CD4-positive, alpha-beta T cell (primary cell): ENCODE results near the gene ZSCAN18. TPM values are rescaled to one million over a fixed set of nuclear protein-coding genes. Genes with fewer than 3 reads are reported as not detected.

ENCODE experiments used
- ATAC-seq: fragments of 200-7000 bp; cut with Tn5 transposase; one replicate; pipeline ENCODE4 v1.10.0; 2022; ENCODE audit warnings: mild to moderate bottlenecking; ENCODE audit not compliant: poor library complexity
- CTCF ChIA-PET: fragments of 350-600 bp; sonication (Branson Sonifier 250); formaldehyde crosslinking; loops from one replicate; lab custom pipeline; 2021; ENCODE audit warnings: antibody characterized with exemption, inconsistent platforms; lab: Charles Lee
- POLR2A ChIA-PET: fragments of 350-600 bp; sonication (Branson Sonifier 250); formaldehyde crosslinking; loops from one replicate; lab custom pipeline; 2021; ENCODE audit warnings: antibody characterized with exemption, inconsistent platforms; lab: Charles Lee
- DNase-seq, 14 experiments: peaks; one replicate each; pipeline ENCODE4 v3.0.0-alpha.2; 2013 to 2020; ENCODE audit warnings: mixed read lengths in 2 of 14
- H3K27ac ChIP-seq, 2 donors: one replicate each; pipeline versions ENCODE4 v1.5.1 to v1.7.0; 2013; ENCODE audit warnings: low read length in 2 of 2, low read depth in 1 of 2, mild to moderate bottlenecking in 1 of 2
- H3K27me3 ChIP-seq, 2 experiments: 1 replicate in 1 of 2; 2 replicates in 1 of 2; pipeline versions ENCODE4 v1.6.1 to v1.7.0; 2013; ENCODE audit warnings: low read length in 2 of 2, control low read depth in 1 of 2, mild to moderate bottlenecking in 1 of 2, moderate library complexity in 1 of 2; ENCODE audit not compliant: insufficient read depth in 2 of 2, control insufficient read depth in 1 of 2
- H3K36me3 ChIP-seq: one replicate; pipeline ENCODE4 v1.6.1; 2013; ENCODE audit warnings: low read length, control low read depth; ENCODE audit not compliant: insufficient read depth
- H3K4me1 ChIP-seq: one replicate; pipeline ENCODE4 v1.6.1; 2013; ENCODE audit warnings: low read length, control low read depth; ENCODE audit not compliant: insufficient read depth
- H3K4me3 ChIP-seq: one replicate; pipeline ENCODE4 v1.5.1; 2013; ENCODE audit warnings: mild to moderate bottlenecking, low read length, moderate library complexity
- H3K9me3 ChIP-seq, 2 experiments: 1 replicate in 1 of 2; 2 replicates in 1 of 2; pipeline versions ENCODE4 v1.6.1 to v1.7.0; 2013; ENCODE audit warnings: low read length in 2 of 2, mild to moderate bottlenecking in 2 of 2, control low read depth in 1 of 2, moderate library complexity in 1 of 2; ENCODE audit not compliant: control insufficient read depth in 1 of 2, insufficient read depth in 1 of 2
- H3K27ac Mint-ChIP-seq: one replicate; pipeline ENCODE4 v1.8.0; 2020; ENCODE audit warnings: mixed read lengths
- H3K27me3 Mint-ChIP-seq: one replicate; pipeline ENCODE4 v1.8.0; 2021; ENCODE audit warnings: mixed read lengths
- H3K36me3 Mint-ChIP-seq: one replicate; pipeline ENCODE4 v1.8.0; 2021; ENCODE audit warnings: low read depth, mixed read lengths
- H3K4me1 Mint-ChIP-seq: one replicate; pipeline ENCODE4 v1.8.0; 2021; ENCODE audit warnings: low read depth, mixed read lengths
- H3K4me3 Mint-ChIP-seq: one replicate; pipeline ENCODE4 v1.8.0; 2020; ENCODE audit warnings: mild to moderate bottlenecking, mixed read lengths
- H3K9me3 Mint-ChIP-seq: one replicate; pipeline ENCODE4 v1.8.0; 2020; ENCODE audit warnings: mixed read lengths
- intact Hi-C, 2 experiments: fragments of 100-400 bp; cut with DNase I in 1 of 2; cut with micrococcal nuclease in 1 of 2; formaldehyde crosslinking; loops; one replicate each; pipeline versions ENCODE4 v1.15.1 to v1.9.0; 2023 to 2025; cut with DNase I, micrococcal nuclease
- total RNA-seq, 174 experiments: library from RNA in 2 of 174; stranded (reverse) in 2 of 174; gene quantifications; one replicate each; pipeline ENCODE4 v1.2.3 and lab custom pipeline; 2021 to 2026
- TF ChIP-seq, protein P1 (sequence below): fragments of 200-600 bp; IDR thresholded peaks from one replicate; pipeline ENCODE4 v1.8.0; 2022; ENCODE audit warnings: antibody characterized with exemption, mild to moderate bottlenecking

Gene ZSCAN18
- total RNA-seq, 2 experiments from 2014 or later, result 57.1 to 58.8 TPM

DNA sequence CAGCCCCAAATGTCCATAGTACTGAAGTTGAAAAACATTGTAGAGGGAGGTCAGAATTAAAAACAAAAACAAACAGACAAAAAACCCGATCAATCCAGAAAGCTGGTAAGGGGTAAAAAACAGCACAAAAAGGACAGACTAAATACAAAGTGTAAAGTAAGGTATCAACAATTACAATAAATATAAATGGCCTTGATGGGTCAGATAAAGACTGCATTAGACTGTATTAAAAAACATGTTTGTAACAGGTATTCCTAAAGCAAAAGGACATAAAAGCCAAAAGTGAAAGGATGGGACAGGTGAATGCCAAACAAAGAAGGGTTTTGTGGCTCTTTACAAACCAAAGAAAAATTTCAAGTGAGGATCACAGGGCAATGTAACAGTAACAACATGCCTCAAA lies 36.2 kb upstream of the ZSCAN18 start:
- TF ChIP-seq, protein P1, sequence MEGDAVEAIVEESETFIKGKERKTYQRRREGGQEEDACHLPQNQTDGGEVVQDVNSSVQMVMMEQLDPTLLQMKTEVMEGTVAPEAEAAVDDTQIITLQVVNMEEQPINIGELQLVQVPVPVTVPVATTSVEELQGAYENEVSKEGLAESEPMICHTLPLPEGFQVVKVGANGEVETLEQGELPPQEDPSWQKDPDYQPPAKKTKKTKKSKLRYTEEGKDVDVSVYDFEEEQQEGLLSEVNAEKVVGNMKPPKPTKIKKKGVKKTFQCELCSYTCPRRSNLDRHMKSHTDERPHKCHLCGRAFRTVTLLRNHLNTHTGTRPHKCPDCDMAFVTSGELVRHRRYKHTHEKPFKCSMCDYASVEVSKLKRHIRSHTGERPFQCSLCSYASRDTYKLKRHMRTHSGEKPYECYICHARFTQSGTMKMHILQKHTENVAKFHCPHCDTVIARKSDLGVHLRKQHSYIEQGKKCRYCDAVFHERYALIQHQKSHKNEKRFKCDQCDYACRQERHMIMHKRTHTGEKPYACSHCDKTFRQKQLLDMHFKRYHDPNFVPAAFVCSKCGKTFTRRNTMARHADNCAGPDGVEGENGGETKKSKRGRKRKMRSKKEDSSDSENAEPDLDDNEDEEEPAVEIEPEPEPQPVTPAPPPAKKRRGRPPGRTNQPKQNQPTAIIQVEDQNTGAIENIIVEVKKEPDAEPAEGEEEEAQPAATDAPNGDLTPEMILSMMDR, result no peak
- intact Hi-C loops, result no loop called here

DNA sequence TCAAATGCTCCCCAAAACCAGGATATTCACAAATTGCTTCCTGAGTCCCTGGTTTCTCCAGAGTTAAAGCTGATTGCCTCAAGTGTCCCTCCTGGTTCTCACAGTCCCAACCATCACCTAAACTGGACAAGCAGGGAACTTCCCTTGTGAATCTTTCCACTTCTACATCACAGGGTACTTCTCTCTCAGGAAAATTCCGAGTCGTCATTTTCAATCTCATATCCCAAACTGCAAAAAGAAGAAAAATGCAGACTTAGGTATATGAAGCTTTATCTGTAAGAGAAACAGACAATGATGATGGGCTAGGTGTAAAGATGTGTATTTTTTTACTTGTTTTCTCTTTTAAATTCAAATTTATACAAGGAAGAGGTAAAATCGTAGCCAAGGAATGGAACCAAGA lies 31.3 kb upstream of the ZSCAN18 start:
- ChIA-PET CTCF (interaction anchor here (0.7 kb wide), 1 partner anchor 466 kb away, joined by 4 read pairs; no protein-coding TSS in a partner anchor), POLR2A (no interaction called here)
- H3K27ac Mint-ChIP-seq, result no peak overlapping the region
- Histone ChIP-seq H3K4me1 (no peaks in the 10 kb centered on the region), H3K36me3 (peaks cover 54% of the 10 kb centered on the region), H3K27me3 (no peaks in the 10 kb centered on the region), H3K9me3 (peaks cover 85 to 97% of the 10 kb centered on the region in 2 experiments), H3K4me3 (no peak overlapping the region), H3K27ac (no peak overlapping the region)
- ATAC-seq (no peak), DNase-seq (no peak)
- no peaks in the 10 kb centered on the region for H3K27me3 Mint-ChIP-seq
- peaks cover 95% of the 10 kb centered on the region for H3K36me3 Mint-ChIP-seq
- H3K9me3 Mint-ChIP-seq, result peaks cover 9% of the 10 kb centered on the region
- intact Hi-C loops, result no loop called here
- no peak overlapping the region for H3K4me3 Mint-ChIP-seq
- TF ChIP-seq, protein P1, result no peak
- no peaks in the 10 kb centered on the region for H3K4me1 Mint-ChIP-seq

More for the DNA sequence above, 36.2 kb upstream of the ZSCAN18 start:
- peaks cover 99% of the 10 kb centered on the region for H3K36me3 Mint-ChIP-seq
- H3K9me3 Mint-ChIP-seq, result peaks cover 11% of the 10 kb centered on the region
- peaks cover 79% of the 10 kb centered on the region for H3K36me3 ChIP-seq
- H3K4me3 ChIP-seq, result no peak overlapping the region
- H3K27me3 Mint-ChIP-seq, result no peaks in the 10 kb centered on the region
- H3K9me3 ChIP-seq, result peaks cover 86 to 96% of the 10 kb centered on the region in 2 experiments
- CTCF ChIA-PET, result no interaction called here
- no peak overlapping the region for H3K27ac Mint-ChIP-seq
- H3K27ac ChIP-seq, result no peak overlapping the region
- ATAC-seq, result no peak
- no peaks in the 10 kb centered on the region for H3K27me3 ChIP-seq
- no peak overlapping the region for H3K4me3 Mint-ChIP-seq
- no peaks in the 10 kb centered on the region for H3K4me1 Mint-ChIP-seq
- H3K4me1 ChIP-seq, result no peaks in the 10 kb centered on the region
- DNase-seq, result no peak
- POLR2A ChIA-PET, result no interaction called here

DNA sequence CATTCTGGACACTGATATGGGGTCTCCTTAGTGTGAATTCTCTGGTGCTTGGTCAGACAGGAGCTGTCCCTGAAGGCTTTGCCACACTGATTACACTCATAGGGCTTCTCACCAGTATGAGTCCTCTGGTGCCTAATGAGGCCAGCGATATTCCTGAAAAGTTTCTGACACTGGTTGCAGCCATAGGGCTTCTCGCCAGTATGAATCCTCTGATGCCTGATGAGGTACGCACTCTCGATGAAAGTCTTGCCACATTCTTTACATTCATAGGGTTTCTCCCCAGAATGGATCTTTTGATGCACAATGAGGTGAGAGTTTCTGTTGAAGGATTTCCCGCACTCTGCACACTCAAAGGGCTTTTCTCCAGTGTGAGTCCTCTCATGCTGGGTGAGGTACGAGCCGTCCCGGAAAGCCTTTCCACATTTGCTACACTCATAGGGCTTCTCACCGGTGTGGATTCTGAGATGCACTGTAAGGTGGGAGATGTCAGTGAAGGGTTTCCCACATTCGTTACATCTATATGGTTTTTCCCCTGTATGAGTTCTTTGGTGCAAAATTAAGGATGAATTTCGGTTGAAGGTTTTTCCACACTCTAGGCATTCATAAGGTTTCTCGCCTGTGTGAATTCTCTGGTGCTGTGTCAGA lies 30.1 kb upstream of the ZSCAN18 start:
- TF ChIP-seq, protein P1, result no peak
- H3K9me3 Mint-ChIP-seq, result peaks cover 12% of the 10 kb centered on the region
- no peak overlapping the region for H3K4me3 Mint-ChIP-seq
- H3K27me3 ChIP-seq, result no peaks in the 10 kb centered on the region
- H3K9me3 ChIP-seq, result peaks cover 86 to 97% of the 10 kb centered on the region in 2 experiments
- ATAC-seq, result no peak
- intact Hi-C loops, result no loop called here
- peaks cover 44% of the 10 kb centered on the region for H3K36me3 ChIP-seq
- CTCF ChIA-PET, result no interaction called here
- POLR2A ChIA-PET, result no interaction called here
- H3K27ac Mint-ChIP-seq, result no peak overlapping the region
- H3K4me1 Mint-ChIP-seq, result no peaks in the 10 kb centered on the region
- H3K4me1 ChIP-seq, result no peaks in the 10 kb centered on the region
- peaks cover 95% of the 10 kb centered on the region for H3K36me3 Mint-ChIP-seq
- no peak overlapping the region for H3K4me3 ChIP-seq
- no peak for DNase-seq
- no peak overlapping the region for H3K27ac ChIP-seq
- no peaks in the 10 kb centered on the region for H3K27me3 Mint-ChIP-seq
